PFSK-1 (cell line): ENCODE data around the gene GINS2.

ENCODE experiments used
- FOXP2 ChIP-seq: optimal IDR thresholded peaks from 2 replicates; pipeline ENCODE3; 2011; ENCODE audit warnings: borderline replicate concordance, control low read depth, inconsistent platforms; ENCODE audit not compliant: insufficient read depth; ENCODE audit errors: extremely low read length, extremely low read depth
- POLR2AphosphoS5 ChIP-seq: IDR thresholded peaks from 2 replicates; pipeline ENCODE4 v1.6.1; 2012; ENCODE audit warnings: low read depth, mild to moderate bottlenecking, control low read depth, low read length, moderate library complexity
- REST ChIP-seq, 2 experiments: IDR thresholded peaks; 2 replicates each; pipeline versions ENCODE4 v1.6.1 to v1.8.0; 2011 to 2012; ENCODE audit warnings: low read depth in 2 of 2, low read length in 2 of 2, control low read depth in 1 of 2, inconsistent platforms in 1 of 2, mild to moderate bottlenecking in 1 of 2, moderate library complexity in 1 of 2; ENCODE audit not compliant: insufficient read depth in 1 of 2
- SIN3A ChIP-seq: IDR thresholded peaks from 2 replicates; pipeline ENCODE4 v1.6.1; 2012; ENCODE audit warnings: mild to moderate bottlenecking, low read length, moderate library complexity, borderline replicate concordance; ENCODE audit not compliant: insufficient read depth
- TAF1 ChIP-seq: IDR thresholded peaks from 2 replicates; pipeline ENCODE4 v1.6.1; 2012; ENCODE audit warnings: low read length, control low read depth, borderline replicate concordance; ENCODE audit not compliant: insufficient read depth

Gene GINS2

GRCh38 chr16:85695196-85696128 is 6.7 kb upstream of the GINS2 start:
- no peak for TF ChIP-seq FOXP2
- TF ChIP-seq REST (IDR thresholded peaks at IDR 0.05; ENCODE audit: insufficient read depth in 1 of 2, low read depth in 2 of 2, low read length in 2 of 2) = no peak
- TF ChIP-seq POLR2AphosphoS5 = no peak
- TF ChIP-seq TAF1 = no peak
- no peak for TF ChIP-seq SIN3A

GRCh38 chr16:85690469-85691064 is 1.8 kb upstream of the GINS2 start:
- TF ChIP-seq TAF1 (no peak), REST (IDR thresholded peaks at IDR 0.05; ENCODE audit: insufficient read depth in 1 of 2, low read depth in 2 of 2, low read length in 2 of 2) (no peak)

- TF ChIP-seq REST (IDR thresholded peaks at IDR 0.05; ENCODE audit: insufficient read depth in 1 of 2, low read depth in 2 of 2, low read length in 2 of 2) = no peak
- TF ChIP-seq SIN3A = no peak
- TF ChIP-seq TAF1 = no peak
- TF ChIP-seq FOXP2 = no peak
- TF ChIP-seq POLR2AphosphoS5 = no peak
Observed at GRCh38 chr16:85689950-85690320, 1.2 kb upstream of the GINS2 start.

- TF ChIP-seq POLR2AphosphoS5 = no peak
- TF ChIP-seq FOXP2 = no peak
- no peak for TF ChIP-seq REST (IDR thresholded peaks at IDR 0.05; ENCODE audit: insufficient read depth in 1 of 2, low read depth in 2 of 2, low read length in 2 of 2)
- no peak for TF ChIP-seq TAF1
- no peak for TF ChIP-seq SIN3A
Observed at GRCh38 chr16:85689285-85689949, 663 bp upstream of the GINS2 start.
